ENCODE data around the gene CTDNEP1. TPM values are rescaled to one million over a fixed set of nuclear protein-coding genes. Genes with fewer than 3 reads are reported as not detected.

Gene CTDNEP1
- total RNA-seq, 1 donor from 2014 or later = 141 TPM

GRCh38 chr17:7293816-7294613 is 42.5 kb upstream of the CTDNEP1 start:
- H3K4me3 ChIP-seq = peak overlapping the region; percentile 29
- peaks cover 37% of the 10 kb centered on the region for H3K27me3 ChIP-seq
- peaks cover 20% of the 10 kb centered on the region for H3K4me1 ChIP-seq
- DNase-seq = peak; percentile 80
- no peak overlapping the region for H3K27ac ChIP-seq
- no peaks in the 10 kb centered on the region for H3K9me3 ChIP-seq
- intact Hi-C loops (cut with DNase I) = no loop called here
- H3K36me3 ChIP-seq = no peaks in the 10 kb centered on the region
- TF ChIP-seq CTCF (IDR thresholded peaks at IDR 0.05) = no peak
- peak; percentile 3 for ATAC-seq

- DNase-seq = no peak
- Histone ChIP-seq H3K4me1 (peaks cover 20% of the 10 kb centered on the region), H3K27ac (no peak overlapping the region), H3K9me3 (no peaks in the 10 kb centered on the region), H3K27me3 (peaks cover 37% of the 10 kb centered on the region), H3K36me3 (no peaks in the 10 kb centered on the region), H3K4me3 (no peak overlapping the region)
- intact Hi-C loops (cut with DNase I) = no loop called here
- no peak for TF ChIP-seq CTCF (IDR thresholded peaks at IDR 0.05)
- no peak for ATAC-seq
Measured at GRCh38 chr17:7293159-7293558, 41.6 kb upstream of the CTDNEP1 start.

- intact Hi-C loops (cut with DNase I) = no loop called here
- TF ChIP-seq CTCF (IDR thresholded peaks at IDR 0.05) = no peak
Measured at GRCh38 chr17:7292729-7293128, 41.2 kb upstream of the CTDNEP1 start.

GRCh38 chr17:7292194-7292593 is 40.7 kb upstream of the CTDNEP1 start:
- ATAC-seq (no peak), DNase-seq (no peak)
- Histone ChIP-seq H3K4me3 (no peak overlapping the region), H3K4me1 (peaks cover 20% of the 10 kb centered on the region), H3K27ac (no peak overlapping the region), H3K27me3 (peaks cover 47% of the 10 kb centered on the region), H3K36me3 (no peaks in the 10 kb centered on the region), H3K9me3 (no peaks in the 10 kb centered on the region)
- intact Hi-C loops (cut with DNase I) = no loop called here
- no peak for TF ChIP-seq CTCF (IDR thresholded peaks at IDR 0.05)

More at GRCh38 chr17:7292729-7293128, 41.2 kb upstream of the CTDNEP1 start:
- DNase-seq (no peak), ATAC-seq (no peak)
- Histone ChIP-seq H3K4me1 (peaks cover 20% of the 10 kb centered on the region), H3K27ac (no peak overlapping the region), H3K27me3 (peaks cover 41% of the 10 kb centered on the region), H3K9me3 (no peaks in the 10 kb centered on the region), H3K36me3 (no peaks in the 10 kb centered on the region), H3K4me3 (no peak overlapping the region)

GRCh38 chr17:7290685-7291084 is 39.2 kb upstream of the CTDNEP1 start:
- ATAC-seq = no peak
- Histone ChIP-seq H3K4me1 (peaks cover 8% of the 10 kb centered on the region), H3K27me3 (peaks cover 45% of the 10 kb centered on the region), H3K36me3 (no peaks in the 10 kb centered on the region), H3K27ac (no peak overlapping the region), H3K4me3 (no peak overlapping the region), H3K9me3 (no peaks in the 10 kb centered on the region)
- intact Hi-C loops (cut with DNase I) = no loop called here
- no peak for TF ChIP-seq CTCF (IDR thresholded peaks at IDR 0.05)
- DNase-seq = no peak
